GM12878 (cell line): ENCODE data around the gene RBSN. TPM values are rescaled to one million over a fixed set of nuclear protein-coding genes. Genes with fewer than 3 reads are reported as not detected.
A peak's percentile ranks its signal among the peaks of the same experiment; 100 is the strongest.

Source experiments
- ATF7 ChIP-seq: fragments of 450-650 bp; IDR thresholded peaks from 2 replicates; pipeline ENCODE4 v1.6.1; 2016; ENCODE audit warnings: low read depth, mild to moderate bottlenecking
- CBFB ChIP-seq: IDR thresholded peaks from 2 replicates; pipeline ENCODE4 v1.6.1; 2016; ENCODE audit warnings: antibody characterized with exemption, low read depth
- CEBPB ChIP-seq, 2 experiments: fragments of 150-350 bp in 1 of 2; IDR thresholded peaks; 2 replicates each; pipeline ENCODE4 v1.6.1; 2012 to 2014; ENCODE audit warnings: low read depth in 2 of 2, low read length in 2 of 2, borderline replicate concordance in 1 of 2, inconsistent platforms in 1 of 2
- CREM ChIP-seq: IDR thresholded peaks from 2 replicates; pipeline ENCODE4 v1.6.1; 2014; ENCODE audit warnings: antibody characterized with exemption, low read depth
- FOXK2 ChIP-seq: fragments of 450-650 bp; IDR thresholded peaks from 2 replicates; pipeline ENCODE4 v1.6.1; 2017; ENCODE audit warnings: mild to moderate bottlenecking, moderate library complexity
- HDAC2 ChIP-seq: fragments of 200-600 bp; sonication (generic); IDR thresholded peaks from 2 replicates; pipeline ENCODE4 v1.6.1; 2017
- MYC ChIP-seq: IDR thresholded peaks from 2 replicates; pipeline ENCODE4 v1.6.1; 2011; ENCODE audit warnings: mild to moderate bottlenecking, low read length, moderate library complexity, inconsistent platforms; ENCODE audit not compliant: insufficient read depth, insufficient replicate concordance, insufficient read length, severe bottlenecking
- NBN ChIP-seq: fragments of 450-650 bp; IDR thresholded peaks from 2 replicates; pipeline ENCODE4 v1.6.1; 2016
- NFXL1 ChIP-seq: fragments of 450-650 bp; IDR thresholded peaks from 2 replicates; pipeline ENCODE4 v1.6.1; 2017; ENCODE audit warnings: antibody characterized with exemption, mild to moderate bottlenecking, borderline replicate concordance
- NR2C2 ChIP-seq: IDR thresholded peaks from 2 replicates; pipeline ENCODE4 v1.6.1; 2011; ENCODE audit warnings: borderline replicate concordance, low read depth; ENCODE audit not compliant: control insufficient read depth, insufficient read length
- PAX8 ChIP-seq: fragments of 450-650 bp; IDR thresholded peaks from 2 replicates; pipeline ENCODE4 v1.6.1; 2017; ENCODE audit warnings: mild to moderate bottlenecking, moderate library complexity
- POU2F2 ChIP-seq: IDR thresholded peaks from 3 replicates; pipeline ENCODE4 v1.6.1; 2011; ENCODE audit warnings: low read depth, mild to moderate bottlenecking, low read length, borderline replicate concordance
- PRDM15 ChIP-seq: fragments of 450-650 bp; formaldehyde crosslinking; IDR thresholded peaks from 2 replicates; pipeline ENCODE4 v1.4.0; 2020; ENCODE audit warnings: mild to moderate bottlenecking, moderate library complexity
- RBBP5 ChIP-seq: fragments of 200-600 bp; sonication (generic); conservative IDR thresholded peaks from 2 replicates; pipeline ENCODE4 v1.6.1; 2016
- RCOR1 ChIP-seq: conservative IDR thresholded peaks from 2 replicates; pipeline ENCODE4 v1.6.1; 2012; ENCODE audit warnings: low read depth, low read length, improper control_type of control experiment
- REST ChIP-seq: IDR thresholded peaks from 2 replicates; pipeline ENCODE4 v1.6.1; 2012; ENCODE audit warnings: mild to moderate bottlenecking, low read depth, low read length
- SIX5 ChIP-seq: IDR thresholded peaks from 2 replicates; pipeline ENCODE4 v1.6.1; 2011; ENCODE audit warnings: mild to moderate bottlenecking, low read depth, low read length, moderate library complexity; ENCODE audit not compliant: severe bottlenecking
- ZNF274 ChIP-seq: IDR thresholded peaks from one replicate; pipeline ENCODE4 v1.8.0; 2011; ENCODE audit not compliant: insufficient read length, insufficient read depth
- polyA plus RNA-seq, 11 experiments: library from polyadenylated mRNA; depleted of rRNA in 4 of 11; unstranded in 6 of 11; stranded (reverse) in 5 of 11; fragments of >200 nt; fragmentation: Nextera tagmentation in 4 of 11; fragmentation: Illumina TruSeq in 1 of 11; extraction: Ambion mirVana in 4 of 11; extraction: Trizol in 1 of 11; gene quantifications; 1 replicate in 1 of 11; 2 replicates in 10 of 11; pipeline versions ENCODE4 v1.2.1 to v1.2.3, GENCODE V29; 2011 to 2016; ENCODE audit warnings: inconsistent platforms in 2 of 11, missing spikeins in 2 of 11, low read depth in 1 of 11
- total RNA-seq, 4 experiments: library from RNA; depleted of rRNA in 3 of 4; stranded (reverse); fragments of >200 nt in 3 of 4; fragmentation: Illumina TruSeq in 1 of 4; extraction: Trizol in 1 of 4; gene quantifications; 2 replicates each; pipeline versions ENCODE4 v1.2.1 to v1.2.3, GENCODE V29; 2013 to 2021
- TF ChIP-seq, protein P1 (sequence below): fragments of 450-650 bp; IDR thresholded peaks from 2 replicates; pipeline ENCODE4 v1.6.1; 2017; ENCODE audit warnings: antibody characterized with exemption, mild to moderate bottlenecking, moderate library complexity
- TF ChIP-seq, protein P2 (sequence below): IDR thresholded peaks from 2 replicates; pipeline ENCODE4 v1.6.1; 2011; ENCODE audit warnings: low read depth, low read length, improper control_type of control experiment, borderline replicate concordance

Gene RBSN
- total and polyA plus RNA-seq, 10 of the 15 experiments (the other 5 are each of a cell fraction or from before 2014, with no cell fraction given), result 2.0 to 17.5 (median 10.5) TPM

GRCh38 chr3:15050405-15051092 lies 48.4 kb downstream of the RBSN start (continued):
- TF ChIP-seq, protein P1, sequence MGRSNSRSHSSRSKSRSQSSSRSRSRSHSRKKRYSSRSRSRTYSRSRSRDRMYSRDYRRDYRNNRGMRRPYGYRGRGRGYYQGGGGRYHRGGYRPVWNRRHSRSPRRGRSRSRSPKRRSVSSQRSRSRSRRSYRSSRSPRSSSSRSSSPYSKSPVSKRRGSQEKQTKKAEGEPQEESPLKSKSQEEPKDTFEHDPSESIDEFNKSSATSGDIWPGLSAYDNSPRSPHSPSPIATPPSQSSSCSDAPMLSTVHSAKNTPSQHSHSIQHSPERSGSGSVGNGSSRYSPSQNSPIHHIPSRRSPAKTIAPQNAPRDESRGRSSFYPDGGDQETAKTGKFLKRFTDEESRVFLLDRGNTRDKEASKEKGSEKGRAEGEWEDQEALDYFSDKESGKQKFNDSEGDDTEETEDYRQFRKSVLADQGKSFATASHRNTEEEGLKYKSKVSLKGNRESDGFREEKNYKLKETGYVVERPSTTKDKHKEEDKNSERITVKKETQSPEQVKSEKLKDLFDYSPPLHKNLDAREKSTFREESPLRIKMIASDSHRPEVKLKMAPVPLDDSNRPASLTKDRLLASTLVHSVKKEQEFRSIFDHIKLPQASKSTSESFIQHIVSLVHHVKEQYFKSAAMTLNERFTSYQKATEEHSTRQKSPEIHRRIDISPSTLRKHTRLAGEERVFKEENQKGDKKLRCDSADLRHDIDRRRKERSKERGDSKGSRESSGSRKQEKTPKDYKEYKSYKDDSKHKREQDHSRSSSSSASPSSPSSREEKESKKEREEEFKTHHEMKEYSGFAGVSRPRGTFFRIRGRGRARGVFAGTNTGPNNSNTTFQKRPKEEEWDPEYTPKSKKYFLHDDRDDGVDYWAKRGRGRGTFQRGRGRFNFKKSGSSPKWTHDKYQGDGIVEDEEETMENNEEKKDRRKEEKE, result no peak
- TF ChIP-seq RBBP5 (no peak), NFXL1 (no peak), NBN (no peak), CBFB (no peak), RCOR1 (no peak), REST (no peak), CEBPB (IDR thresholded peaks at IDR 0.05; ENCODE audit: borderline replicate concordance in 1 of 2, low read depth in 2 of 2, low read length in 2 of 2) (no peak), HDAC2 (no peak), ATF7 (peak; percentile 79), PAX8 (no peak), SIX5 (no peak), PRDM15 (CRISPR knock-in tag) (no peak), POU2F2 (no peak), ZNF274 (no peak), FOXK2 (no peak), CREM (peak; percentile 70), MYC (no peak), NR2C2 (no peak)
- TF ChIP-seq, protein P2, sequence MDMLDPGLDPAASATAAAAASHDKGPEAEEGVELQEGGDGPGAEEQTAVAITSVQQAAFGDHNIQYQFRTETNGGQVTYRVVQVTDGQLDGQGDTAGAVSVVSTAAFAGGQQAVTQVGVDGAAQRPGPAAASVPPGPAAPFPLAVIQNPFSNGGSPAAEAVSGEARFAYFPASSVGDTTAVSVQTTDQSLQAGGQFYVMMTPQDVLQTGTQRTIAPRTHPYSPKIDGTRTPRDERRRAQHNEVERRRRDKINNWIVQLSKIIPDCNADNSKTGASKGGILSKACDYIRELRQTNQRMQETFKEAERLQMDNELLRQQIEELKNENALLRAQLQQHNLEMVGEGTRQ, result no peak
